ENCODE data around the gene MZT2B. TPM values are rescaled to one million over a fixed set of nuclear protein-coding genes. Genes with fewer than 3 reads are reported as not detected.
"Not testable (repeated sequence)": the region's sequence is repeated elsewhere in the genome, so short reads cannot be mapped to it uniquely, and the experiment has no call there.

The MZT2B gene
- total RNA-seq, 2 experiments from 2014 or later = 388 to 401 TPM

DNA sequence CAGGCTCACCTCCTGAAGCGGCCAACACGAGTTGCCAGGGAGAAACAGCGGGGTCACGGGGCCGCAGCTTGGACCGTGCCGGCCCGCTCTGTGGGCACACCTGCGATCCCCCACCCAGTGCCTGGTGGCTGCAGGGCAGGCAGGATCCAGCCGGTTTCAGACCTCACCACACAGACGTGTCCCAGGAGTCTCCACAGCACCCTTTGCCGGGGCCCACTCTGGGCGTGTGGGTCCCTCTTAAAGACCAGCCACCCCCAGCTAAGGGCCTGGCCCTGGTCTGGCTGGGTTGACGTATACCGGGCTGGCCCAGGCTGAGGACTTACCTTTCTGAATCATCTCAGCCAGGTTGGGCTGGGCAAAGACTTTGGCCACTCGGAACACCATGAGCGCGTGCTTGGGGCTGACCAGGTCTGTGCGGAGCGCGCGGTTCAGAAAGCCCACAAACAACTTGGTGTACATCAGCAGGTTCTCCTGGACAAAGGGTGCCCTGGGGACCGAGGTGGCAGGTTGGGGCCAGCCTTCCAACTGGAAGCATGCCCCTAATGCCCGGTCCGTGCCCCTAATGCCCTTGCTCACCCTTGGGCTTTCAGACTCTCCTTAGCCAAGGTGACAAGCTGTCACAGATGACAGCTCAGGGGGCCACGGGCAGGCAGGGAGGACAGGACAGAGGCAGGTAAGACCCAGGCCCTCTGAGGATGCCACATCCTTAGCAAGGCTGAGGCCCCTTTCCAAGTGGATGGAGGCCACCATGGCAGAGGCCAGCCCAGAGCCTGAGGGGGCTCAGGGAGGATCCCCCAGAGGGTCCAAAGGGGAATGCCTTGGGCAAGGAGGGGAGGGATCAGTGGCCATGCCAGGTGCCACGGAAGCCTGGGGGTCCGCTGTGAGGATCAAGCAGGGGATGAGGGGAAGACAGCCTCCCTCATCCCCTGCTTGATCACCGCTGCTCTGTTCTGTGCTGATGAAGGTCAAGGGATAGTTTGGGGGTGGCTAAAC, 27.0 kb upstream of the MZT2B start:
- Mint-ChIP-seq H3K4me3 (no peak overlapping the region), H3K27ac (no peak overlapping the region), H3K27me3 (no peaks in the 10 kb centered on the region), H3K9me3 (no peaks in the 10 kb centered on the region), H3K36me3 (peaks cover 3% of the 10 kb centered on the region), H3K4me1 (ENCODE audit: low read depth) (no peaks in the 10 kb centered on the region)
- ChIA-PET POLR2A (no interaction called here), CTCF (interaction anchor here (0.8 to 1.2 kb wide), 3 partner anchors 25 to 178 kb away, joined by 4 to 5 read pairs (median 5); no protein-coding TSS in a partner anchor)
- DNase-seq = no peak
- intact Hi-C loops (cut with micrococcal nuclease) = no loop called here

GRCh38 chr2:130155956-130156623, 26.0 kb upstream of the MZT2B start:
- DNase-seq; intact Hi-C loops (cut with micrococcal nuclease); H3K4me3 Mint-ChIP-seq; H3K36me3 Mint-ChIP-seq; H3K27ac Mint-ChIP-seq; H3K9me3 Mint-ChIP-seq; H3K27me3 Mint-ChIP-seq; POLR2A ChIA-PET; H3K4me1 Mint-ChIP-seq (ENCODE audit: low read depth): not testable (repeated sequence)
- CTCF ChIA-PET = interaction anchor here (0.8 to 1.2 kb wide), 3 partner anchors 24 to 177 kb away, joined by 4 to 5 read pairs (median 5); no protein-coding TSS in a partner anchor

- intact Hi-C loops (cut with micrococcal nuclease) = no loop called here
- H3K4me3 Mint-ChIP-seq = no peak overlapping the region
- H3K36me3 Mint-ChIP-seq = peaks cover 3% of the 10 kb centered on the region
- POLR2A ChIA-PET = no interaction called here
- H3K27ac Mint-ChIP-seq = no peak overlapping the region
- no peaks in the 10 kb centered on the region for H3K27me3 Mint-ChIP-seq
- no peaks in the 10 kb centered on the region for H3K9me3 Mint-ChIP-seq
- H3K4me1 Mint-ChIP-seq (ENCODE audit: low read depth) = no peaks in the 10 kb centered on the region
- CTCF ChIA-PET = interaction anchor here (1.0 to 1.2 kb wide), 2 partner anchors 23 to 176 kb away, joined by 5 read pairs; no protein-coding TSS in a partner anchor
- no peak for DNase-seq
Observed at GRCh38 chr2:130156624-130157004, 25.4 kb upstream of the MZT2B start.

DNA sequence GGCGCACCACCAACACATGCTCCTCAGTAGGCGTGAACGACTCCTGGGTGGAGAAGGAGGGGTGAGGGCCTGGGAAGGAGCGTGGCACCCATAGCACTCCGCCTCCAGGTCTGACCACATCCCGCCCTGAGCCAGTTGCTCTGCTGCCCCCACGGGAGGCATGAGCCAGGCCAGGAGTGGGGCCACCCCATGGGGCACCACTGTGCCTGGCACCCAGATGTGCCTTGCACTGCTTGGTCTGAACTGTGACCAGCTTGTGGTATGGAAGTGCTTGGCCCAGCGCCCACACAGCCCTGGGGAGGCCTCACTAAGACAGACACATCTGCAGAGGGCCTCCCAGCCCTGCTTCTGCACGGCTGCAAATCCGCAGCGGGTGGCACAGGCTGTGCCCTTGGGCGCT, 24.7 kb upstream of the MZT2B start:
- intact Hi-C loops (cut with micrococcal nuclease); H3K36me3 Mint-ChIP-seq; CTCF ChIA-PET; POLR2A ChIA-PET; H3K27ac Mint-ChIP-seq; DNase-seq; H3K9me3 Mint-ChIP-seq; H3K27me3 Mint-ChIP-seq; H3K4me3 Mint-ChIP-seq; H3K4me1 Mint-ChIP-seq (ENCODE audit: low read depth): not testable (repeated sequence)

DNA sequence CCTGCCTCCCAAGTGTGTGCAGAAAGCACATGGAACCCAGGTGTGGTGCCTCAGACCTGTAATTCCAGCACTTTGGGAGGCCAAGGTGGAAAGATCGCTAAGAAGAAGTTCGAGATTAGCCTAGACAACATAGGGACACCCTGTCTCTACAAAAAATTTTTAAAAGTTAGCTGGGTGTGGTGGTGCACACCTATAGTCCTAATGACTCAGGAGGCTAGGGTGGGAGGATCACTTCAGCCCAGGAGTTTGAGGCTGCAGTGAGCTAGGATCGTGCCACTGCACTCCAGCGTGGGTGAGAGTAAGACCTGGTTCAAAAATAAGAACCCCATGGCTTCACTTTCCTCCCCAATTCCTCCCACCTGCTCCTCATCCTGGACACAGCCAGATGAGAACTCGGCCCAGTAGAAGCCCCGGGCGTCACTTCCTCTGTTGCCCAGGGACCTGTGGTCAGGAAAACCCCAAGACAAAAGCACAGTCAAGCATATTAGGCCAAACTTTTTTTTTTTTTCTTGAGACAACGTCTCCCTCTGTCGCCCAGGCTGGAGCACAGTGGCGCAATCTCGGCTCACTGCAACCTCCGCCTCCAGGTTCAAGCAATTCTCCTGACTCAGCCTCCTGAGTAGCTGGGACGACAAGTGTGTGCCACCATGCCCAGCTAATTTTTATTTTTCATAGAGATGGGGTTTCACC, 24.1 kb upstream of the MZT2B start:
- CTCF ChIA-PET; H3K4me3 Mint-ChIP-seq; H3K36me3 Mint-ChIP-seq; H3K9me3 Mint-ChIP-seq; H3K27me3 Mint-ChIP-seq; POLR2A ChIA-PET; intact Hi-C loops (cut with micrococcal nuclease); H3K4me1 Mint-ChIP-seq (ENCODE audit: low read depth): not testable (repeated sequence)
- peak; percentile 34 for DNase-seq
- H3K27ac Mint-ChIP-seq = peak overlapping the region; percentile 51

- CTCF ChIA-PET = no interaction called here
- no peak for DNase-seq
- Mint-ChIP-seq H3K27me3 (no peaks in the 10 kb centered on the region), H3K9me3 (no peaks in the 10 kb centered on the region), H3K27ac (no peak overlapping the region), H3K36me3 (peaks cover 5% of the 10 kb centered on the region), H3K4me1 (ENCODE audit: low read depth) (no peaks in the 10 kb centered on the region), H3K4me3 (no peak overlapping the region)
- POLR2A ChIA-PET = no interaction called here
- intact Hi-C loops (cut with micrococcal nuclease) = no loop called here
Observed at GRCh38 chr2:130158631-130159030, 23.4 kb upstream of the MZT2B start.

- DNase-seq; H3K4me1 Mint-ChIP-seq (ENCODE audit: low read depth); H3K9me3 Mint-ChIP-seq; intact Hi-C loops (cut with micrococcal nuclease); POLR2A ChIA-PET; H3K27me3 Mint-ChIP-seq; CTCF ChIA-PET; H3K4me3 Mint-ChIP-seq; H3K27ac Mint-ChIP-seq: not testable (repeated sequence)
- H3K36me3 Mint-ChIP-seq = peaks cover 12% of the 10 kb centered on the region
Observed at GRCh38 chr2:130159376-130159775, 22.7 kb upstream of the MZT2B start.

- Mint-ChIP-seq H3K9me3 (no peaks in the 10 kb centered on the region), H3K4me1 (ENCODE audit: low read depth) (no peaks in the 10 kb centered on the region), H3K27me3 (no peaks in the 10 kb centered on the region), H3K36me3 (peaks cover 15% of the 10 kb centered on the region), H3K27ac (no peak overlapping the region), H3K4me3 (no peak overlapping the region)
- DNase-seq = no peak
- intact Hi-C loops (cut with micrococcal nuclease) = no loop called here
- ChIA-PET CTCF (no interaction called here), POLR2A (no interaction called here)
Observed at GRCh38 chr2:130160131-130160530, 21.9 kb upstream of the MZT2B start.

DNA sequence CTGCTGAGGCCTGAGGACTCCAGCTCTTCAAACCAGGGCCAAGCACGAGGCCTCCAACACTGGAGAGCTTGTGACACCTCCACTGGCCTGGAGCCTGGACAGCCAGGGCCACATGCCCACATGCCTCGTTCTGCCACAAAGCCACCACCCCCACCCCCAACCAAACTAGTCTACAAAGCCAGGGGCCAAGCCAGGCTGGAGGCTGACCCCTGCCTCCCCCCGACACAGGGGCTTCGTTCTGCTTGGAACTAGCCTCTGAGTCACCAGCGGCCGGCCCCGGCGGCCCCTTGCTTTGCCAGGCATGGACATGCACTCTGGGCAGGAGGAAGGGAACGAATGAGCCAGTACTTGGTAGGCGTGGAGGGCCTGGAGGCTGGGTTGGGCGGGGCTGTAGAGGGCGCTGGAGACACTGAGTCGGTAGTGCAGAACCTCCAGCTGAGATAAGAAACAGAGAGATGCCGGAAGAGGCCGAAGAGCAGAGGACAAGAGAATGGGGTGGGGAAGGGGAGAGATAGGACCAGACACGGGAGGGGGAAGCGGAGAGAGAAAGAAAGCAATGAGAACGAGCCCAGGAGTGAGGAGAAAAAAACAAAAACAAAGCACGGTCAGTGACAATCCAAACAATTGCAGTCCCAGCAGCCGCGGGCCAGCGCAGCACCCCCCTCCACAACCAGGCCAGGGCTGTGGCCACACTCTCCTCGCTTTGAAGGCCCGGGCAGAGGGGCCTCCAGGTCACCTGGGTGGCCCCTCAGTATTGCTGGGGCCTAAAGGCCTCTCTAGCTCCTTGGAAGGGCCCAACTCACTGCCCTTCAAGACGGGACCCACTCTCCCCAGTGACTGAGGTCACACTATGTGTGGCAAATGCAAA, 21.0 kb upstream of the MZT2B start:
- CTCF ChIA-PET; H3K27ac Mint-ChIP-seq; H3K4me3 Mint-ChIP-seq; H3K27me3 Mint-ChIP-seq; H3K9me3 Mint-ChIP-seq; H3K4me1 Mint-ChIP-seq (ENCODE audit: low read depth); intact Hi-C loops (cut with micrococcal nuclease); POLR2A ChIA-PET; DNase-seq: not testable (repeated sequence)
- H3K36me3 Mint-ChIP-seq = peaks cover 21% of the 10 kb centered on the region

- peaks cover 31% of the 10 kb centered on the region for H3K36me3 Mint-ChIP-seq
- intact Hi-C loops (cut with micrococcal nuclease); DNase-seq; H3K4me1 Mint-ChIP-seq (ENCODE audit: low read depth); POLR2A ChIA-PET; CTCF ChIA-PET; H3K9me3 Mint-ChIP-seq; H3K27ac Mint-ChIP-seq; H3K27me3 Mint-ChIP-seq; H3K4me3 Mint-ChIP-seq: not testable (repeated sequence)
Observed at GRCh38 chr2:130162486-130162885, 19.6 kb upstream of the MZT2B start.

DNA sequence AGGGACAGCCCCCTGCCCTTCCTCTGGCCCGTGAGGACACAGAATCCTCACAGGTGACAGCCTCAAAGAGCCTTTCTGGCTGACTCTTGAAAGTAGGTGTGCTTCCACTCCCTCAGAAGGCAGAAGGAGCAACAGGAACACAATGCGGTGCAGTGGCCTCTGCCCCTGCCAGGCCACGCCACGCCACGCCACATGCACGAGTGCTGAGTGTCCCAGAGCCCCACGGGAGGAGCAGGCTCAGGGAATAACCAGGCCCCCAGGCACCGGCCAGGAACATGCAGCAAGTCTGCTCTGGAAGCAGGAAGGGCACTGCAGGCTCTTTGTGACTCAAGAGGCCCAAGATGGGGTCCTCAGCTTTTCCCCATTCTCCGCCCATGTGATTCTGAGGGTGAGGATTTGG, 19.1 kb upstream of the MZT2B start:
- intact Hi-C loops (cut with micrococcal nuclease) = no loop called here
- Mint-ChIP-seq H3K27me3 (no peaks in the 10 kb centered on the region), H3K4me1 (ENCODE audit: low read depth) (no peaks in the 10 kb centered on the region), H3K9me3 (no peaks in the 10 kb centered on the region), H3K36me3 (peaks cover 32% of the 10 kb centered on the region), H3K27ac (no peak overlapping the region), H3K4me3 (no peak overlapping the region)
- ChIA-PET CTCF (no interaction called here), POLR2A (no interaction called here)
- no peak for DNase-seq
